OCI-LY7 (cell line): ENCODE measurements around the gene ZDHHC3.

Experiments
- EZH2phosphoT487 ChIP-seq: fragments of 200-600 bp; sonication (generic); IDR thresholded peaks from 2 replicates; pipeline ENCODE4 v1.6.1; 2018; ENCODE audit warnings: low read depth, borderline replicate concordance, mild to moderate bottlenecking, mixed run types, antibody characterized with exemption, low read length, moderate library complexity, mixed read lengths
- TF ChIP-seq, protein P1 (sequence below): fragments of 200-600 bp; sonication (generic); conservative IDR thresholded peaks from 2 replicates; pipeline ENCODE4 v1.5.1; 2014; ENCODE audit warnings: mild to moderate bottlenecking, antibody characterized with exemption, low read length, moderate library complexity, mixed read lengths

DNA sequence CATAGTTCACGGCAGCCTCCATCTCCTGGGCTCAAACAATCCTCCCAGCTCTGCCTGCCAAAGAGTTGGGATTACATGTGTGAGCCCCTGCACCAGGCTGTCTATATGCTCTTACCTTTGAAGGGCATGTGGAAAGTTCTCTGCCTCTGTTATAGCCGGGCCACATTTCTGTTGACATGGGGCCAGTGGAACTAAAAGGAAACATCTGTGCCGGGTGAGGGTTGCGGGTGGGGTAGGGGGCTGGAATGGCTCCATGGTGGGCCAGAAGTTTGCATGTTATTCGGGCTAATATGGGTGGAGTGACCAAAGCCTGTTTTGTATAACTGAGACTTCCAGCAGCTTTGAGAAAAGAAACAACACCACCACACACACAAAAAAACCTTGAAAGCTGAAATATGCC, 41.8 kb upstream of the ZDHHC3 start:
- TF ChIP-seq, protein P1, sequence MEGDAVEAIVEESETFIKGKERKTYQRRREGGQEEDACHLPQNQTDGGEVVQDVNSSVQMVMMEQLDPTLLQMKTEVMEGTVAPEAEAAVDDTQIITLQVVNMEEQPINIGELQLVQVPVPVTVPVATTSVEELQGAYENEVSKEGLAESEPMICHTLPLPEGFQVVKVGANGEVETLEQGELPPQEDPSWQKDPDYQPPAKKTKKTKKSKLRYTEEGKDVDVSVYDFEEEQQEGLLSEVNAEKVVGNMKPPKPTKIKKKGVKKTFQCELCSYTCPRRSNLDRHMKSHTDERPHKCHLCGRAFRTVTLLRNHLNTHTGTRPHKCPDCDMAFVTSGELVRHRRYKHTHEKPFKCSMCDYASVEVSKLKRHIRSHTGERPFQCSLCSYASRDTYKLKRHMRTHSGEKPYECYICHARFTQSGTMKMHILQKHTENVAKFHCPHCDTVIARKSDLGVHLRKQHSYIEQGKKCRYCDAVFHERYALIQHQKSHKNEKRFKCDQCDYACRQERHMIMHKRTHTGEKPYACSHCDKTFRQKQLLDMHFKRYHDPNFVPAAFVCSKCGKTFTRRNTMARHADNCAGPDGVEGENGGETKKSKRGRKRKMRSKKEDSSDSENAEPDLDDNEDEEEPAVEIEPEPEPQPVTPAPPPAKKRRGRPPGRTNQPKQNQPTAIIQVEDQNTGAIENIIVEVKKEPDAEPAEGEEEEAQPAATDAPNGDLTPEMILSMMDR = no peak
- no peak for TF ChIP-seq EZH2phosphoT487
